Measurements from ENCODE around the gene ZBTB2.

Gene ZBTB2

GRCh38 chr6:151325075-151326050 lies 66.0 kb downstream of the ZBTB2 start:
- peak; percentile 19 to 25 for DNase-seq

- no peak for DNase-seq
Measured at GRCh38 chr6:151324488-151324825, 66.9 kb downstream of the ZBTB2 start.

GRCh38 chr6:151323791-151324487 lies 67.4 kb downstream of the ZBTB2 start:
- DNase-seq: peak; percentile 17 to 80

- no peak for DNase-seq
Measured at GRCh38 chr6:151322570-151322969, 68.8 kb downstream of the ZBTB2 start.

GRCh38 chr6:151321438-151321837 lies 69.9 kb downstream of the ZBTB2 start:
- no peak for DNase-seq

GRCh38 chr6:151320140-151320539 lies 71.2 kb downstream of the ZBTB2 start:
- no peak for DNase-seq

- no peak for DNase-seq
Measured at GRCh38 chr6:151317995-151318365, 73.4 kb downstream of the ZBTB2 start.

- DNase-seq: no peak
Measured at GRCh38 chr6:151317103-151317994, 74.0 kb downstream of the ZBTB2 start.

GRCh38 chr6:151315661-151316060 lies 75.7 kb downstream of the ZBTB2 start:
- DNase-seq: peak; percentile 4 to 18
